ENCODE measurements around the gene IL1R2.

The IL1R2 gene

GRCh38 chr2:101960819-101961337 lies 30.9 kb upstream of the IL1R2 start:
- Histone ChIP-seq H3K9me3 (ENCODE audit: severe bottlenecking) (no peaks in the 10 kb centered on the region), H3K27me3 (ENCODE audit: insufficient read depth, low read depth, severe bottlenecking) (peaks cover 83% of the 10 kb centered on the region), H3K27ac (no peak overlapping the region), H3K4me3 (ENCODE audit: low read depth, low read length) (no peak overlapping the region), H3K36me3 (no peaks in the 10 kb centered on the region)
- DNase-seq = no peak
- TF ChIP-seq CTCF (IDR thresholded peaks at IDR 0.05; ENCODE audit: low read depth, low read length) = no peak

- Histone ChIP-seq H3K4me3 (ENCODE audit: low read depth, low read length) (no peak overlapping the region), H3K9me3 (ENCODE audit: severe bottlenecking) (no peaks in the 10 kb centered on the region), H3K36me3 (no peaks in the 10 kb centered on the region), H3K27ac (no peak overlapping the region), H3K27me3 (ENCODE audit: insufficient read depth, low read depth, severe bottlenecking) (peaks cover 89% of the 10 kb centered on the region)
- DNase-seq = no peak
- TF ChIP-seq CTCF (IDR thresholded peaks at IDR 0.05; ENCODE audit: low read depth, low read length) = no peak
Measured at GRCh38 chr2:101961338-101962191, 30.2 kb upstream of the IL1R2 start.

GRCh38 chr2:101962309-101962708 lies 29.5 kb upstream of the IL1R2 start:
- Histone ChIP-seq H3K27me3 (ENCODE audit: insufficient read depth, low read depth, severe bottlenecking) (peaks cover 91% of the 10 kb centered on the region), H3K27ac (no peak overlapping the region), H3K4me3 (ENCODE audit: low read depth, low read length) (no peak overlapping the region), H3K36me3 (no peaks in the 10 kb centered on the region), H3K9me3 (ENCODE audit: severe bottlenecking) (no peaks in the 10 kb centered on the region)
- TF ChIP-seq CTCF (IDR thresholded peaks at IDR 0.05; ENCODE audit: low read depth, low read length) = no peak
- no peak for DNase-seq

- H3K27me3 ChIP-seq (ENCODE audit: insufficient read depth, low read depth, severe bottlenecking) = peaks cover 92% of the 10 kb centered on the region
- H3K36me3 ChIP-seq = no peaks in the 10 kb centered on the region
- no peak for TF ChIP-seq CTCF (IDR thresholded peaks at IDR 0.05; ENCODE audit: low read depth, low read length)
- no peak for DNase-seq
- no peaks in the 10 kb centered on the region for H3K9me3 ChIP-seq (ENCODE audit: severe bottlenecking)
- H3K4me3 ChIP-seq (ENCODE audit: low read depth, low read length) = no peak overlapping the region
- no peak overlapping the region for H3K27ac ChIP-seq
Measured at GRCh38 chr2:101963198-101963597, 28.6 kb upstream of the IL1R2 start.

- DNase-seq = no peak
- Histone ChIP-seq H3K27me3 (ENCODE audit: insufficient read depth, low read depth, severe bottlenecking) (peaks cover 72% of the 10 kb centered on the region), H3K36me3 (no peaks in the 10 kb centered on the region), H3K4me3 (ENCODE audit: low read depth, low read length) (no peak overlapping the region), H3K9me3 (ENCODE audit: severe bottlenecking) (no peaks in the 10 kb centered on the region), H3K27ac (no peak overlapping the region)
- TF ChIP-seq CTCF (IDR thresholded peaks at IDR 0.05; ENCODE audit: low read depth, low read length) = no peak
Measured at GRCh38 chr2:101967826-101968513, 23.8 kb upstream of the IL1R2 start.

All from WERI-Rb-1 (cell line).